Transverse colon (tissue), 4 donors: ENCODE data around the gene SMAD6. TPM values are rescaled to one million over a fixed set of nuclear protein-coding genes. Genes with fewer than 3 reads are reported as not detected.

Experiments
- DNase-seq: peaks from one replicate; pipeline ENCODE4 v3.0.0-alpha.2; 2019
- H3K27ac ChIP-seq, 4 donors: fragments of 200-600 bp; sonication (generic); 2 replicates each; pipeline ENCODE4 v1.5.1; 2016 to 2018; ENCODE audit warnings: inconsistent platforms in 4 of 4
- H3K27me3 ChIP-seq: fragments of 200-600 bp; sonication (generic); 2 replicates; pipeline ENCODE4 v1.5.1; 2017; ENCODE audit warnings: inconsistent platforms
- H3K36me3 ChIP-seq, 4 donors: fragments of 200-600 bp; sonication (generic); 2 replicates each; pipeline ENCODE4 v1.5.1; 2017 to 2019; ENCODE audit warnings: inconsistent platforms in 4 of 4
- H3K4me1 ChIP-seq, 4 donors: fragments of 200-600 bp; sonication (generic); 2 replicates each; pipeline ENCODE4 v1.5.1; 2017 to 2020; ENCODE audit warnings: inconsistent platforms in 4 of 4
- H3K4me3 ChIP-seq, 4 donors: fragments of 200-600 bp; sonication (generic); 1 replicate in 1 of 4; 2 replicates in 3 of 4; pipeline versions ENCODE4 v1.5.1 to v1.6.1; 2017 to 2019; ENCODE audit warnings: inconsistent platforms in 4 of 4
- H3K9me3 ChIP-seq, 2 donors: fragments of 200-600 bp; sonication (generic); 2 replicates each; pipeline ENCODE4 v1.5.1; 2017 to 2019; ENCODE audit warnings: inconsistent platforms in 2 of 2
- CTCF ChIP-seq, 5 experiments: fragments of 200-600 bp in 3 of 5; fragments of 450-650 bp in 2 of 5; sonication (generic) in 3 of 5; IDR thresholded peaks; 1 replicate in 2 of 5; 2 replicates in 3 of 5; pipeline ENCODE4 v1.5.1; 2016 to 2017; ENCODE audit warnings: antibody characterized with exemption in 5 of 5, inconsistent platforms in 3 of 5, mild to moderate bottlenecking in 2 of 5, moderate library complexity in 1 of 5
- EP300 ChIP-seq: sonication (generic); formaldehyde crosslinking; IDR thresholded peaks from one replicate; pipeline ENCODE4 v1.6.1; 2017; ENCODE audit warnings: antibody characterized with exemption, low read depth
- POLR2A ChIP-seq: fragments of 450-650 bp; IDR thresholded peaks from one replicate; pipeline ENCODE4 v1.6.1; 2016; ENCODE audit warnings: antibody characterized with exemption, mild to moderate bottlenecking, moderate library complexity
- POLR2AphosphoS5 ChIP-seq, 3 donors: sonication (generic); formaldehyde crosslinking; IDR thresholded peaks; one replicate each; pipeline ENCODE4 v1.6.1; 2016; ENCODE audit warnings: antibody characterized with exemption in 3 of 3
- WGBS, 2 donors: methylation state at CpG; one replicate each; pipeline ENCODE4 v1.1.5; 2018; ENCODE audit warnings: low coverage in 1 of 2; 5-methylcytosine and 5-hydroxymethylcytosine counted together
- in situ Hi-C, 4 donors: fragments of 200-750 bp; cut with MboI; loops; one replicate each; pipeline versions ENCODE4 v1.15.0 to v1.15.1; 2017; ENCODE audit warnings: low sequenced_read_pairs in 3 of 4, low pct_ligation_motif_present in 1 of 4, low pct_unique_long_range_greater_than_20kb in 1 of 4
- intact Hi-C: fragments of 100-400 bp; cut with DNase I; formaldehyde crosslinking; loops from one replicate; pipeline ENCODE4 v1.15.1; 2023; ENCODE audit warnings: low total_unique reads
- total RNA-seq, 4 donors: library from RNA; depleted of rRNA; stranded (reverse); fragments of >200 nt; gene quantifications; one replicate each; pipeline ENCODE4 v1.1.0, GENCODE V29; 2016

Gene SMAD6
- total RNA-seq, 4 donors from 2014 or later: 6.7 to 214 (median 9.3) TPM

- no peaks in the 10 kb centered on the region for H3K36me3 ChIP-seq
- in situ Hi-C loops: loop anchor here in 2 of 4 donors (10.0 to 25.0 kb wide), 2 partner anchors 149 to 156 kb away; no protein-coding TSS in a partner anchor
- H3K4me3 ChIP-seq: no peak overlapping the region
- no peaks in the 10 kb centered on the region for H3K27me3 ChIP-seq
- DNase-seq: no peak
- H3K27ac ChIP-seq: peak overlapping the region; percentile 64 to 75 (median 71)
- TF ChIP-seq POLR2A (no peak), EP300 (no peak), CTCF (IDR thresholded peaks at IDR 0.05) (no peak), POLR2AphosphoS5 (IDR thresholded peaks at IDR 0.05) (no peak)
- H3K9me3 ChIP-seq: no peaks in the 10 kb centered on the region
- 42 to 49% methylated on average over 11 to 16 of the region's 16 CpGs for WGBS, 2 donors
- peaks cover 27 to 51% (median 33%) of the 10 kb centered on the region in 4 donors for H3K4me1 ChIP-seq
- intact Hi-C loops: no loop called here
Measured at GRCh38 chr15:66760968-66761725, 59.1 kb downstream of the SMAD6 start.

GRCh38 chr15:66761726-66762595 lies 59.9 kb downstream of the SMAD6 start:
- TF ChIP-seq EP300: no peak
- no peak for TF ChIP-seq CTCF (IDR thresholded peaks at IDR 0.05)
- no peak for TF ChIP-seq POLR2AphosphoS5 (IDR thresholded peaks at IDR 0.05)
- no peak for TF ChIP-seq POLR2A
- intact Hi-C loops: no loop called here
- H3K4me1 ChIP-seq: peaks cover 30 to 57% (median 41%) of the 10 kb centered on the region in 4 donors
- no peaks in the 10 kb centered on the region for H3K27me3 ChIP-seq
- H3K9me3 ChIP-seq: no peaks in the 10 kb centered on the region
- no peak for DNase-seq
- WGBS, 2 donors: 63 to 65% methylated on average over 6 to 17 of the region's 17 CpGs
- in situ Hi-C loops: loop anchor here in 2 of 4 donors (10.0 to 25.0 kb wide), 2 partner anchors 150 to 157 kb away; no protein-coding TSS in a partner anchor
- H3K4me3 ChIP-seq: no peak overlapping the region
- peak overlapping the region; percentile 64 to 75 (median 71) for H3K27ac ChIP-seq
- H3K36me3 ChIP-seq: no peaks in the 10 kb centered on the region

- in situ Hi-C loops: loop anchor here in 2 of 4 donors (10.0 to 25.0 kb wide), 2 partner anchors 151 to 159 kb away; no protein-coding TSS in a partner anchor
- TF ChIP-seq POLR2AphosphoS5 (IDR thresholded peaks at IDR 0.05) (peak in 1 of 3 donors; percentile 7), CTCF (IDR thresholded peaks at IDR 0.05) (no peak)
- H3K27me3 ChIP-seq: no peaks in the 10 kb centered on the region
- WGBS, 2 donors: 17% methylated on average over 20 of the region's 23 CpGs; no CpG with 5 or more reads in 1 of the 2 donors
- no peaks in the 10 kb centered on the region for H3K9me3 ChIP-seq
- no peak overlapping the region for H3K4me3 ChIP-seq
- DNase-seq: peak; percentile 75
- intact Hi-C loops: no loop called here
- no peaks in the 10 kb centered on the region for H3K36me3 ChIP-seq
- H3K4me1 ChIP-seq: peaks cover 35 to 57% (median 43%) of the 10 kb centered on the region in 4 donors
- peak overlapping the region; percentile 64 to 75 (median 71) for H3K27ac ChIP-seq
Measured at GRCh38 chr15:66763186-66764071, 61.4 kb downstream of the SMAD6 start.
